GM12878 (cell line): ENCODE measurements around the gene PARG. TPM values are rescaled to one million over a fixed set of nuclear protein-coding genes. Genes with fewer than 3 reads are reported as not detected.

Source experiments
- ATAC-seq: fragments of 200-7000 bp; cut with Tn5 transposase; 3 replicates; pipeline ENCODE4 v1.9.1; 2020; ENCODE audit warnings: mild to moderate bottlenecking, moderate library complexity
- BruUV-seq: library from RNA; stranded (reverse); fragments of 400-500 nt; replicated peaks from 2 replicates; lab custom pipeline; 2021; lab: Mats Ljungman, UMichigan
- CTCF ChIA-PET: fragments of 300-600 bp; sonication (Branson Sonifier 250); formaldehyde crosslinking; extraction: SDS; loops from one replicate; lab custom pipeline; 2021; ENCODE audit warnings: inconsistent platforms; lab: Yijun Ruan, JAX
- POLR2A ChIA-PET: fragments of 350-600 bp; formaldehyde crosslinking; extraction: SDS; loops from one replicate; lab custom pipeline; 2021; ENCODE audit warnings: inconsistent platforms; lab: Charles Lee
- RAD21 ChIA-PET: fragments of 300-600 bp; sonication (Branson Sonifier 250); formaldehyde crosslinking; loops from one replicate; lab custom pipeline; 2023; ENCODE audit warnings: antibody characterized with exemption; ENCODE audit not compliant: unreplicated experiment; lab: Charles Lee
- SMC1A ChIA-PET: fragments of 300-600 bp; sonication (Branson Sonifier 250); formaldehyde crosslinking; loops from one replicate; lab custom pipeline; 2023; ENCODE audit not compliant: unreplicated experiment, uncharacterized antibody; lab: Charles Lee
- DNase-seq: peaks from one replicate; pipeline ENCODE4 v3.0.0-alpha.2; 2011; ENCODE audit warnings: low read depth, low spot score
- FAIRE-seq: peaks from 3 replicates; lab custom pipeline; 2011; peaks lifted over from hg19 to GRCh38; lab: Jason Lieb, UNC
- H2AFZ ChIP-seq: 2 replicates; pipeline ENCODE4 v1.6.0; 2011; ENCODE audit warnings: low read depth, low read length, control low read depth; ENCODE audit not compliant: control insufficient read depth
- H3K27ac ChIP-seq: 2 replicates; pipeline ENCODE4 v1.5.1; 2011; ENCODE audit warnings: control low read depth; ENCODE audit not compliant: control insufficient read depth, insufficient read depth
- H3K27me3 ChIP-seq, 2 experiments: replicated peaks in 1 of 2; 2 replicates each; pipeline versions ENCODE4 v1.6.0 to v1.6.1; 2011; ENCODE audit warnings: low read length in 1 of 2; ENCODE audit not compliant: control insufficient read depth in 2 of 2, insufficient read depth in 2 of 2
- H3K36me3 ChIP-seq, 2 experiments: 2 replicates each; pipeline ENCODE4 v1.5.1; 2011; ENCODE audit warnings: low read length in 1 of 2; ENCODE audit not compliant: control insufficient read depth in 2 of 2, insufficient read depth in 2 of 2
- H3K4me1 ChIP-seq: 2 replicates; pipeline ENCODE4 v1.6.1; 2011; ENCODE audit warnings: mild to moderate bottlenecking, low read length, moderate library complexity, mixed read lengths; ENCODE audit not compliant: control insufficient read depth, insufficient read depth
- H3K4me2 ChIP-seq: 2 replicates; pipeline ENCODE4 v1.6.0; 2011; ENCODE audit warnings: control low read depth; ENCODE audit not compliant: control insufficient read depth, insufficient read depth
- H3K4me3 ChIP-seq: fragments of 200-600 bp; sonication (generic); 2 replicates; pipeline ENCODE4 v1.5.1; 2016
- H3K79me2 ChIP-seq: 2 replicates; pipeline ENCODE4 v1.6.0; 2011; ENCODE audit warnings: low read length; ENCODE audit not compliant: control insufficient read depth, insufficient read depth
- H3K9ac ChIP-seq: 2 replicates; pipeline ENCODE4 v1.8.0; 2011; ENCODE audit warnings: low read length, control low read depth, mixed read lengths; ENCODE audit not compliant: control insufficient read depth, insufficient read depth
- H3K9me3 ChIP-seq: replicated peaks from 3 replicates; pipeline ENCODE4 v1.5.1; 2011; ENCODE audit warnings: mild to moderate bottlenecking, low read length; ENCODE audit not compliant: control insufficient read depth, insufficient read depth
- H4K20me1 ChIP-seq: 2 replicates; pipeline ENCODE4 v1.6.0; 2011; ENCODE audit not compliant: control insufficient read depth, insufficient read depth
- ATF3 ChIP-seq: IDR thresholded peaks from 2 replicates; pipeline ENCODE4 v1.6.1; 2011; ENCODE audit warnings: low read depth, mild to moderate bottlenecking, low read length, moderate library complexity, borderline replicate concordance; ENCODE audit errors: extremely low read depth
- E4F1 ChIP-seq: fragments of 450-650 bp; IDR thresholded peaks from 2 replicates; pipeline ENCODE4 v1.6.1; 2018; ENCODE audit warnings: borderline replicate concordance, mild to moderate bottlenecking; ENCODE audit not compliant: partially characterized antibody
- ESRRA ChIP-seq: IDR thresholded peaks from 2 replicates; pipeline ENCODE4 v1.6.1; 2012; ENCODE audit warnings: mild to moderate bottlenecking, low read length, improper control_type of control experiment
- HDAC6 ChIP-seq: fragments of 200-600 bp; sonication (generic); IDR thresholded peaks from one replicate; pipeline ENCODE4 v1.8.0; 2017; ENCODE audit warnings: antibody characterized with exemption; ENCODE audit not compliant: unreplicated experiment
- IKZF1 ChIP-seq: fragments of 450-650 bp; conservative IDR thresholded peaks from 2 replicates; pipeline ENCODE4 v1.6.1; 2017; ENCODE audit warnings: antibody characterized with exemption, mild to moderate bottlenecking
- LARP7 ChIP-seq: fragments of 450-650 bp; IDR thresholded peaks from 2 replicates; pipeline ENCODE4 v1.6.1; 2017; ENCODE audit warnings: mild to moderate bottlenecking
- NR2C1 ChIP-seq: fragments of 450-650 bp; IDR thresholded peaks from 2 replicates; pipeline ENCODE4 v1.6.1; 2017; ENCODE audit warnings: antibody characterized with exemption, mild to moderate bottlenecking, moderate library complexity
- PAX8 ChIP-seq: fragments of 450-650 bp; IDR thresholded peaks from 2 replicates; pipeline ENCODE4 v1.6.1; 2017; ENCODE audit warnings: mild to moderate bottlenecking, moderate library complexity
- PKNOX1 ChIP-seq: fragments of 450-650 bp; IDR thresholded peaks from 2 replicates; pipeline ENCODE4 v1.6.1; 2016; ENCODE audit warnings: mild to moderate bottlenecking
- POLR2AphosphoS5 ChIP-seq: IDR thresholded peaks from 2 replicates; pipeline ENCODE4 v1.6.1; 2011; ENCODE audit warnings: mild to moderate bottlenecking, low read length, inconsistent platforms
- STAT1 ChIP-seq: fragments of 450-650 bp; conservative IDR thresholded peaks from 2 replicates; pipeline ENCODE4 v1.6.1; 2014; ENCODE audit warnings: antibody characterized with exemption, mild to moderate bottlenecking
- TCF12 ChIP-seq: IDR thresholded peaks from 2 replicates; pipeline ENCODE4 v1.6.1; 2011; ENCODE audit warnings: low read depth, mild to moderate bottlenecking, low read length
- ZBTB33 ChIP-seq: fragments of 450-650 bp; IDR thresholded peaks from 2 replicates; pipeline ENCODE4 v1.6.1; 2017; ENCODE audit warnings: mild to moderate bottlenecking
- ZBTB4 ChIP-seq: fragments of 450-650 bp; formaldehyde crosslinking; IDR thresholded peaks from 2 replicates; pipeline ENCODE4 v1.4.0; 2022; ENCODE audit warnings: mild to moderate bottlenecking, moderate library complexity
- ZNF274 ChIP-seq: IDR thresholded peaks from one replicate; pipeline ENCODE4 v1.8.0; 2011; ENCODE audit not compliant: insufficient read length, insufficient read depth
- ZSCAN29 ChIP-seq: fragments of 450-650 bp; IDR thresholded peaks from 2 replicates; pipeline ENCODE4 v1.6.1; 2017; ENCODE audit warnings: mild to moderate bottlenecking, moderate library complexity
- ZZZ3 ChIP-seq: IDR thresholded peaks from 2 replicates; pipeline ENCODE4 v1.6.1; 2011; ENCODE audit warnings: low read depth; ENCODE audit not compliant: control insufficient read depth, insufficient read length
- WGBS: methylation state at CpG from one replicate; pipeline ENCODE4 v1.1.6; 2016; ENCODE audit warnings: low lambda C conversion rate; ENCODE audit not compliant: insufficient replicate concordance, insufficient coverage; ENCODE audit errors: missing lambda C conversion rate; 5-methylcytosine and 5-hydroxymethylcytosine counted together
- in situ Hi-C: fragments of 300-500 bp; cut with MboI; formaldehyde crosslinking; loops from 9 replicates; pipeline ENCODE4 v1.14.3; 2018; ENCODE audit warnings: mixed read lengths
- intact Hi-C: fragments of 100-400 bp; cut with micrococcal nuclease; formaldehyde crosslinking; loops from one replicate; pipeline ENCODE4 v1.14.2; 2022; ENCODE audit not compliant: unreplicated experiment
- polyA plus RNA-seq, 11 experiments: library from polyadenylated mRNA; depleted of rRNA in 4 of 11; unstranded in 6 of 11; stranded (reverse) in 5 of 11; fragments of >200 nt; fragmentation: Nextera tagmentation in 4 of 11; fragmentation: Illumina TruSeq in 1 of 11; extraction: Ambion mirVana in 4 of 11; extraction: Trizol in 1 of 11; gene quantifications; 1 replicate in 1 of 11; 2 replicates in 10 of 11; pipeline versions ENCODE4 v1.2.1 to v1.2.3, GENCODE V29; 2011 to 2016; ENCODE audit warnings: inconsistent platforms in 2 of 11, missing spikeins in 2 of 11, low read depth in 1 of 11
- total RNA-seq, 4 experiments: library from RNA; depleted of rRNA in 3 of 4; stranded (reverse); fragments of >200 nt in 3 of 4; fragmentation: Illumina TruSeq in 1 of 4; extraction: Trizol in 1 of 4; gene quantifications; 2 replicates each; pipeline versions ENCODE4 v1.2.1 to v1.2.3, GENCODE V29; 2013 to 2021

PARG gene
- total and polyA plus RNA-seq, 10 of the 15 experiments (the other 5 are each of a cell fraction or from before 2014, with no cell fraction given): 4.8 to 35.4 (median 21.9) TPM

- Histone ChIP-seq H3K36me3 (no peaks in the 10 kb centered on the region), H3K4me3 (no peak overlapping the region), H3K27me3 (no peaks in the 10 kb centered on the region), H3K9me3 (no peaks in the 10 kb centered on the region), H3K27ac (no peak overlapping the region), H2AFZ (no peak overlapping the region), H3K79me2 (no peaks in the 10 kb centered on the region), H4K20me1 (no peaks in the 10 kb centered on the region), H3K4me1 (no peaks in the 10 kb centered on the region), H3K4me2 (no peak overlapping the region), H3K9ac (no peak overlapping the region)
- CTCF ChIA-PET: no interaction called here
- POLR2A ChIA-PET: no interaction called here
- in situ Hi-C loops (no loop called here), intact Hi-C loops (no loop called here)
- SMC1A ChIA-PET: interaction anchor here (0.8 kb wide), 1 partner anchor 11 kb away, joined by 3 read pairs; no protein-coding TSS in a partner anchor
- FAIRE-seq (no peak), ATAC-seq (no peak), DNase-seq (no peak)
- 11% methylated on average over 5 of the region's 5 CpGs for WGBS
- BruUV-seq: no TSS peak
- RAD21 ChIA-PET: no interaction called here
- TF ChIP-seq IKZF1 (no peak), PAX8 (no peak), POLR2AphosphoS5 (no peak), ZZZ3 (no peak), ZNF274 (no peak), ZSCAN29 (no peak), ZBTB4 (no peak), STAT1 (no peak), PKNOX1 (no peak), TCF12 (no peak), ATF3 (no peak), ESRRA (no peak), HDAC6 (no peak), NR2C1 (no peak), LARP7 (no peak), E4F1 (no peak), ZBTB33 (no peak)
These were observed 150.7 kb downstream of the PARG start for GRCh38 chr10:49791100-49791499.
